Suprapubic skin (tissue), 4 donors: ENCODE measurements around the gene SPTAN1.

Experiments
- EP300 ChIP-seq: sonication (generic); formaldehyde crosslinking; IDR thresholded peaks from one replicate; pipeline ENCODE4 v1.6.1; 2017; ENCODE audit warnings: antibody characterized with exemption
- POLR2AphosphoS5 ChIP-seq, 3 donors: sonication (generic); formaldehyde crosslinking; IDR thresholded peaks; one replicate each; pipeline ENCODE4 v1.6.1; 2017; ENCODE audit warnings: antibody characterized with exemption in 3 of 3
- TF ChIP-seq, protein P1 (sequence below), 2 donors: fragments of 200-600 bp in 1 of 2; fragments of 450-650 bp in 1 of 2; sonication (generic) in 1 of 2; IDR thresholded peaks; one replicate each; pipeline ENCODE4 v1.5.1; 2016 to 2019; ENCODE audit warnings: antibody characterized with exemption in 2 of 2, mild to moderate bottlenecking in 1 of 2, moderate library complexity in 1 of 2

DNA sequence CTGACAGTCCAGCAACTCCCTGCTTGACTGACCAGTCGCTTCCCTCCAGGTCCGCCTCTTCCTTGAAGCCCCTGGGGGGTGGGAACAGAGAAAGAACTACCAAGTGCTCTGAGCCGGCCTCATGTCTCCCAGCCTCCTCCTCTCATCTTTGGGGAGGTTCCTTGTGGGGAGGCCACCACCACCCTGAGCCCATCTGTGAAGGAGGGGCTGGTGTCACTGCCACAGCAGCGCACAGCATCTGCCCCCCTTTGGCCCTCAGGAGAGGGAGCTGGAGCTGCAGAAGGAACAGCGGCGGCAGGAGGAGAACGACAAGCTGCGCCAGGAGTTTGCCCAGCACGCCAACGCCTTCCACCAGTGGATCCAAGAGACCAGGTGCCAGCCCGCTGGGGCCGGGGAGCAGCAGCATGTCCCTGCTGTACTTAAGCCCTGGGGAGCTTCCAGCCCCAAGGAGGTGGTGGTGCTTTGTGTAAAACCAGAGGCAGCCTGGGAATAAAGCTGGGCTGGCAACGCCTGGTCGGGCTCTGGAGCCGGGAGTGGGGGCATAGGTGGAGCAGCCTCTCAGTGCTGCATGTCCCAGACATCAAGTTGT is 74.8 kb downstream of the SPTAN1 start:
- TF ChIP-seq POLR2AphosphoS5 (IDR thresholded peaks at IDR 0.05) (no peak), EP300 (no peak)
- TF ChIP-seq, protein P1, sequence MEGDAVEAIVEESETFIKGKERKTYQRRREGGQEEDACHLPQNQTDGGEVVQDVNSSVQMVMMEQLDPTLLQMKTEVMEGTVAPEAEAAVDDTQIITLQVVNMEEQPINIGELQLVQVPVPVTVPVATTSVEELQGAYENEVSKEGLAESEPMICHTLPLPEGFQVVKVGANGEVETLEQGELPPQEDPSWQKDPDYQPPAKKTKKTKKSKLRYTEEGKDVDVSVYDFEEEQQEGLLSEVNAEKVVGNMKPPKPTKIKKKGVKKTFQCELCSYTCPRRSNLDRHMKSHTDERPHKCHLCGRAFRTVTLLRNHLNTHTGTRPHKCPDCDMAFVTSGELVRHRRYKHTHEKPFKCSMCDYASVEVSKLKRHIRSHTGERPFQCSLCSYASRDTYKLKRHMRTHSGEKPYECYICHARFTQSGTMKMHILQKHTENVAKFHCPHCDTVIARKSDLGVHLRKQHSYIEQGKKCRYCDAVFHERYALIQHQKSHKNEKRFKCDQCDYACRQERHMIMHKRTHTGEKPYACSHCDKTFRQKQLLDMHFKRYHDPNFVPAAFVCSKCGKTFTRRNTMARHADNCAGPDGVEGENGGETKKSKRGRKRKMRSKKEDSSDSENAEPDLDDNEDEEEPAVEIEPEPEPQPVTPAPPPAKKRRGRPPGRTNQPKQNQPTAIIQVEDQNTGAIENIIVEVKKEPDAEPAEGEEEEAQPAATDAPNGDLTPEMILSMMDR (IDR thresholded peaks at IDR 0.05), result no peak
